Liver (tissue), 3 donors: ENCODE results near the gene C4A.

Source experiments
- ATF3 ChIP-seq: IDR thresholded peaks from 2 replicates; pipeline ENCODE4 v1.6.1; 2016; ENCODE audit warnings: antibody characterized with exemption
- CTCF ChIP-seq: fragments of 150-350 bp; IDR thresholded peaks from 2 replicates; pipeline ENCODE4 v1.5.1; 2017; ENCODE audit warnings: improper control_type of control experiment, low read depth, low read length; ENCODE audit not compliant: missing input control
- EGR1 ChIP-seq, 2 donors: IDR thresholded peaks; 2 replicates each; pipeline ENCODE4 v1.6.1; 2016 to 2018; ENCODE audit warnings: antibody characterized with exemption in 2 of 2, low read depth in 2 of 2
- GABPA ChIP-seq, 2 donors: IDR thresholded peaks in 1 of 2; conservative IDR thresholded peaks in 1 of 2; 2 replicates each; pipeline ENCODE4 v1.6.1; 2016; ENCODE audit warnings: antibody characterized with exemption in 2 of 2, mild to moderate bottlenecking in 1 of 2, moderate library complexity in 1 of 2
- HNF4A ChIP-seq, 2 donors: conservative IDR thresholded peaks; 2 replicates each; pipeline ENCODE4 v1.6.1; 2016; ENCODE audit warnings: antibody characterized with exemption in 2 of 2, mild to moderate bottlenecking in 2 of 2
- JUND ChIP-seq, 2 donors: IDR thresholded peaks; 2 replicates each; pipeline ENCODE4 v1.6.1; 2016; ENCODE audit warnings: antibody characterized with exemption in 2 of 2
- MAX ChIP-seq: IDR thresholded peaks from 2 replicates; pipeline ENCODE4 v1.6.1; 2016; ENCODE audit warnings: antibody characterized with exemption
- RAD21 ChIP-seq, 2 donors: IDR thresholded peaks; 2 replicates each; pipeline ENCODE4 v1.6.1; 2016; ENCODE audit warnings: antibody characterized with exemption in 2 of 2, mild to moderate bottlenecking in 2 of 2
- REST ChIP-seq: IDR thresholded peaks from 2 replicates; pipeline ENCODE4 v1.6.1; 2016; ENCODE audit warnings: antibody characterized with exemption, mild to moderate bottlenecking
- RXRA ChIP-seq, 2 donors: IDR thresholded peaks; 2 replicates each; pipeline ENCODE4 v1.6.1; 2017 to 2018; ENCODE audit warnings: antibody characterized with exemption in 2 of 2, mild to moderate bottlenecking in 1 of 2
- TAF1 ChIP-seq: conservative IDR thresholded peaks from 2 replicates; pipeline ENCODE4 v1.6.1; 2016; ENCODE audit warnings: antibody characterized with exemption, mild to moderate bottlenecking
- YY1 ChIP-seq: IDR thresholded peaks from 2 replicates; pipeline ENCODE4 v1.6.1; 2016; ENCODE audit warnings: antibody characterized with exemption, mild to moderate bottlenecking
- donor health status: healthy.
- donor health status: healthy.

- no peak for TF ChIP-seq CTCF
- no peak for TF ChIP-seq RAD21 (IDR thresholded peaks at IDR 0.05)
- TF ChIP-seq GABPA (IDR thresholded peaks at IDR 0.05 in 1 of 2, conservative IDR thresholded peaks at IDR 0.05 in 1 of 2): no peak
- TF ChIP-seq REST: no peak
- TF ChIP-seq EGR1 (IDR thresholded peaks at IDR 0.05; ENCODE audit: low read depth in 2 of 2): no peak
- no peak for TF ChIP-seq MAX
- no peak for TF ChIP-seq JUND (IDR thresholded peaks at IDR 0.05)
- no peak for TF ChIP-seq YY1
- no peak for TF ChIP-seq RXRA (IDR thresholded peaks at IDR 0.05)
- TF ChIP-seq ATF3: no peak
- no peak for TF ChIP-seq TAF1
- no peak for TF ChIP-seq HNF4A (conservative IDR thresholded peaks at IDR 0.05)
These were observed 12.8 kb upstream of the C4A start for GRCh38 chr6:31968791-31969711.
